H9 (cell line): ENCODE measurements around the gene SFXN5. TPM values are rescaled to one million over a fixed set of nuclear protein-coding genes. Genes with fewer than 3 reads are reported as not detected.

Source experiments
- DNase-seq: peaks from one replicate; pipeline ENCODE4 v3.0.0-alpha.2; 2017
- H2AFZ ChIP-seq: one replicate; pipeline ENCODE4 v1.6.1; 2013; ENCODE audit warnings: mild to moderate bottlenecking, low read length, control low read depth, moderate library complexity
- H2AK5ac ChIP-seq: 2 replicates; pipeline ENCODE4 v1.6.1; 2013; ENCODE audit warnings: low read length, control low read depth, mixed read lengths; ENCODE audit not compliant: insufficient read length
- H2BK120ac ChIP-seq: one replicate; pipeline ENCODE4 v1.6.1; 2013; ENCODE audit warnings: low read depth, mild to moderate bottlenecking, low read length, control low read depth, inconsistent platforms; ENCODE audit not compliant: poor library complexity, severe bottlenecking
- H2BK12ac ChIP-seq: 2 replicates; pipeline ENCODE4 v1.6.1; 2013; ENCODE audit warnings: low read length, control low read depth, mixed read lengths, low read depth; ENCODE audit not compliant: insufficient read length
- H2BK15ac ChIP-seq: 2 replicates; pipeline ENCODE4 v1.6.1; 2013; ENCODE audit warnings: low read depth, low read length, control low read depth
- H2BK20ac ChIP-seq: one replicate; pipeline ENCODE4 v1.6.1; 2013; ENCODE audit warnings: low read depth, mild to moderate bottlenecking, low read length, control low read depth, inconsistent platforms; ENCODE audit not compliant: poor library complexity, severe bottlenecking
- H2BK5ac ChIP-seq: 2 replicates; pipeline ENCODE4 v1.6.1; 2013; ENCODE audit warnings: low read length, control low read depth, mixed read lengths; ENCODE audit not compliant: insufficient read length
- H3K14ac ChIP-seq: 2 replicates; pipeline ENCODE4 v1.6.1; 2013; ENCODE audit warnings: low read length, control low read depth; ENCODE audit not compliant: insufficient read depth
- H3K18ac ChIP-seq: 2 replicates; pipeline ENCODE4 v1.6.1; 2013; ENCODE audit warnings: low read depth, mild to moderate bottlenecking, mixed read lengths, low read length, control low read depth; ENCODE audit not compliant: insufficient read length
- H3K23ac ChIP-seq: 2 replicates; pipeline ENCODE4 v1.6.1; 2013; ENCODE audit warnings: low read length, control low read depth, mixed read lengths, low read depth; ENCODE audit not compliant: insufficient read length
- H3K23me2 ChIP-seq: 2 replicates; pipeline ENCODE4 v1.6.1; 2013; ENCODE audit warnings: low read depth, mild to moderate bottlenecking, mixed read lengths, low read length, control low read depth; ENCODE audit not compliant: insufficient read length, poor library complexity, severe bottlenecking
- H3K27ac ChIP-seq: 2 replicates; pipeline ENCODE4 v1.5.1; 2013; ENCODE audit warnings: low read length, control low read depth, mixed read lengths, low read depth; ENCODE audit not compliant: insufficient read length
- H3K27me3 ChIP-seq: 2 replicates; pipeline ENCODE4 v1.6.1; 2013; ENCODE audit warnings: low read length, control low read depth, inconsistent platforms; ENCODE audit not compliant: insufficient read depth
- H3K4ac ChIP-seq: 2 replicates; pipeline ENCODE4 v1.6.1; 2013; ENCODE audit warnings: low read depth, mild to moderate bottlenecking, control low read depth, inconsistent platforms, low read length, moderate library complexity
- H3K4me1 ChIP-seq: 2 replicates; pipeline ENCODE4 v1.6.1; 2013; ENCODE audit warnings: low read length, control low read depth, inconsistent platforms; ENCODE audit not compliant: insufficient read depth
- H3K4me2 ChIP-seq: 2 replicates; pipeline ENCODE4 v1.6.1; 2013; ENCODE audit warnings: low read length, control low read depth, mixed read lengths; ENCODE audit not compliant: insufficient read length, insufficient read depth
- H3K56ac ChIP-seq: 2 replicates; pipeline ENCODE4 v1.6.1; 2013; ENCODE audit warnings: low read depth, mild to moderate bottlenecking, mixed read lengths, low read length, control low read depth; ENCODE audit not compliant: insufficient read length
- H3K79me1 ChIP-seq: 2 replicates; pipeline ENCODE4 v1.6.1; 2013; ENCODE audit warnings: low read depth, mild to moderate bottlenecking, moderate library complexity, low read length, control low read depth, inconsistent platforms; ENCODE audit not compliant: insufficient read depth, poor library complexity, severe bottlenecking
- H3K79me2 ChIP-seq: 2 replicates; pipeline ENCODE4 v1.6.1; 2013; ENCODE audit warnings: low read length, control low read depth, inconsistent platforms; ENCODE audit not compliant: insufficient read depth
- H3K9ac ChIP-seq: 2 replicates; pipeline ENCODE4 v1.6.1; 2013; ENCODE audit warnings: low read length, control low read depth, mixed read lengths; ENCODE audit not compliant: insufficient read length; ENCODE audit errors: extremely low read depth
- H3K9me3 ChIP-seq: one replicate; pipeline ENCODE4 v1.6.1; 2013; ENCODE audit warnings: low read depth, low read length, inconsistent platforms; ENCODE audit not compliant: control insufficient read depth
- H3T11ph ChIP-seq: one replicate; pipeline ENCODE4 v1.6.1; 2013; ENCODE audit warnings: mild to moderate bottlenecking, low read length, control low read depth, inconsistent platforms
- H4K20me1 ChIP-seq: one replicate; pipeline ENCODE4 v1.6.1; 2013; ENCODE audit not compliant: control insufficient read depth, insufficient read length, insufficient read depth
- H4K5ac ChIP-seq: 2 replicates; pipeline ENCODE4 v1.6.1; 2013; ENCODE audit warnings: low read depth, mild to moderate bottlenecking, mixed read lengths, low read length, control low read depth; ENCODE audit not compliant: insufficient read length
- H4K8ac ChIP-seq: replicated peaks from 2 replicates; pipeline ENCODE4 v1.6.1; 2013; ENCODE audit warnings: low read length, control low read depth, mixed read lengths, low read depth; ENCODE audit not compliant: insufficient read length
- H4K91ac ChIP-seq: 2 replicates; pipeline ENCODE4 v1.6.1; 2013; ENCODE audit warnings: low read depth, mild to moderate bottlenecking, moderate library complexity, mixed read lengths, low read length, control low read depth; ENCODE audit not compliant: insufficient read length
- H3K27ac Mint-ChIP-seq, 3 experiments: 2 replicates in 2 of 3; 3 replicates in 1 of 3; pipeline ENCODE4 v1.8.0; 2020 to 2021; ENCODE audit warnings: mixed read lengths in 3 of 3, mild to moderate bottlenecking in 1 of 3, moderate library complexity in 1 of 3
- H3K27me3 Mint-ChIP-seq: 2 replicates; pipeline ENCODE4 v1.8.0; 2021; ENCODE audit warnings: low read depth, mild to moderate bottlenecking, moderate library complexity, mixed read lengths
- H3K36me3 Mint-ChIP-seq, 3 experiments: 2 replicates in 2 of 3; 3 replicates in 1 of 3; pipeline ENCODE4 v1.8.0; 2020 to 2021; ENCODE audit warnings: low read depth in 3 of 3, mixed read lengths in 3 of 3; ENCODE audit not compliant: insufficient read depth in 1 of 3
- H3K4me1 Mint-ChIP-seq, 2 experiments: 2 replicates each; pipeline ENCODE4 v1.8.0; 2020; ENCODE audit warnings: mixed read lengths in 2 of 2
- H3K4me3 Mint-ChIP-seq, 2 experiments: 2 replicates in 1 of 2; 3 replicates in 1 of 2; pipeline ENCODE4 v1.8.0; 2020 to 2021; ENCODE audit warnings: mild to moderate bottlenecking in 2 of 2, mixed read lengths in 2 of 2, moderate library complexity in 1 of 2
- H3K9me3 Mint-ChIP-seq, 2 experiments: 2 replicates in 1 of 2; 3 replicates in 1 of 2; pipeline ENCODE4 v1.8.0; 2020; ENCODE audit warnings: mild to moderate bottlenecking in 2 of 2, mixed read lengths in 2 of 2, moderate library complexity in 1 of 2
- WGBS: extraction: QIAGEN DNeasy Blood & Tissue Kit; methylation state at CpG from one replicate; pipeline ENCODE4 v1.1.7; 2013; ENCODE audit warnings: missing lambda C conversion rate, low lambda C conversion rate, mixed read lengths; ENCODE audit not compliant: insufficient read length; ENCODE audit errors: extremely low coverage; 5-methylcytosine and 5-hydroxymethylcytosine counted together
- total RNA-seq: library from RNA; stranded (reverse); gene quantifications from 2 replicates; pipeline ENCODE4 v1.2.1, GENCODE V29; 2021
- TF ChIP-seq, protein P1 (sequence below): fragments of 200-600 bp; sonication (generic); conservative IDR thresholded peaks from 3 replicates; pipeline ENCODE4 v1.8.0; 2021; ENCODE audit warnings: antibody characterized with exemption, mild to moderate bottlenecking

SFXN5 gene
- total RNA-seq, 1 experiment from 2014 or later, result 30.9 TPM

DNA sequence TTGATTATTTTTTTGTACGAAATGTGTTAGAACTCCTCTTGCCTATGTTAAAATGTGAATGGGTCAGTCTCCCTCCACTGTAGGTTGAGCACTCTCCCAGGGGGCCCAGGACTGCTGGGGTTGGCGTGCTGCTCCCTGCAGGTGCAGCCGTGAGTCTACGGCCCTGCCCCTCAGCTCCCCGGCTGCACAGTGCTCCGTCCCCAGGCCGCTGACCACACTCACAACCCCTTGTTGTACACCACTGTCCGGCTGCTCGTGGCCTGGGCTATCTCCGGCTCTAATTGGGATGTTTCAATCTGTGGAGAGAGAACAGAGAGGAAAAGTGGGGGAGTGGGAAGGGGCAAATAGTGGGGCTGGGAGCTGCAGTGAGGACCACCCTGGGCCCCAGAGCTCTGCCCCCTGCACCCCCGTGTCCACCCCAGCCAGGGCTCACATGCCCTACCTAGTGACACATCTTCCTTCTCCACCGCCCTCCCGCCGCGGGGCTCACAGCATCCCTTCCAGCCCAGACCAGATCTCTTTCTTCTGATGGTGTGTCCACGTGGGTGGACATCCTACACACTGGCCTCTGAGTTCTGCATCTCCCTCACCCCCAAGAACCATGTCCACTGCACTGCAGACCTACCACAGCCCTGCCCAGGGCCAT lies 126.6 kb downstream of the SFXN5 start:
- Histone ChIP-seq H3K27me3 (no peaks in the 10 kb centered on the region), H2BK15ac (no peak overlapping the region)
- peaks cover 36 to 39% of the 10 kb centered on the region in 2 experiments for H3K4me1 Mint-ChIP-seq

More for the DNA sequence above, 126.6 kb downstream of the SFXN5 start:
- Histone ChIP-seq H4K20me1 (no peaks in the 10 kb centered on the region), H2BK5ac (no peak overlapping the region), H4K8ac (no peak overlapping the region), H3K4me1 (peaks cover 3% of the 10 kb centered on the region; the same call in 1 of the 2 replicates), H3K27ac (no peak overlapping the region), H3K23me2 (peaks cover 2% of the 10 kb centered on the region), H4K91ac (no peak overlapping the region), H3K4ac (no peak overlapping the region), H2BK120ac (no peak overlapping the region), H3K79me1 (no peaks in the 10 kb centered on the region), H3K79me2 (no peaks in the 10 kb centered on the region), H3K23ac (no peak overlapping the region), H2AFZ (no peak overlapping the region), H3K9me3 (no peaks in the 10 kb centered on the region), H2BK20ac (no peak overlapping the region), H3K4me2 (no peak overlapping the region), H3T11ph (no peak overlapping the region), H2BK12ac (no peak overlapping the region), H2AK5ac (no peak overlapping the region), H4K5ac (no peak overlapping the region), H3K9ac (no peak overlapping the region), H3K14ac (no peak overlapping the region; the same call in 1 of the 2 replicates), H3K56ac (no peak overlapping the region), H3K18ac (no peak overlapping the region)
- Mint-ChIP-seq H3K36me3 (peaks cover 5 to 22% (median 14%) of the 10 kb centered on the region in 3 experiments; a peak in 6 of 7 replicates), H3K4me3 (no peak overlapping the region), H3K27ac (no peak overlapping the region; a peak in 2 of 7 replicates), H3K9me3 (no peaks in the 10 kb centered on the region), H3K27me3 (peaks cover 25% of the 10 kb centered on the region)
- no CpG with 5 or more reads among the region's 16 CpGs for WGBS
- DNase-seq, result no peak
- TF ChIP-seq, protein P1, sequence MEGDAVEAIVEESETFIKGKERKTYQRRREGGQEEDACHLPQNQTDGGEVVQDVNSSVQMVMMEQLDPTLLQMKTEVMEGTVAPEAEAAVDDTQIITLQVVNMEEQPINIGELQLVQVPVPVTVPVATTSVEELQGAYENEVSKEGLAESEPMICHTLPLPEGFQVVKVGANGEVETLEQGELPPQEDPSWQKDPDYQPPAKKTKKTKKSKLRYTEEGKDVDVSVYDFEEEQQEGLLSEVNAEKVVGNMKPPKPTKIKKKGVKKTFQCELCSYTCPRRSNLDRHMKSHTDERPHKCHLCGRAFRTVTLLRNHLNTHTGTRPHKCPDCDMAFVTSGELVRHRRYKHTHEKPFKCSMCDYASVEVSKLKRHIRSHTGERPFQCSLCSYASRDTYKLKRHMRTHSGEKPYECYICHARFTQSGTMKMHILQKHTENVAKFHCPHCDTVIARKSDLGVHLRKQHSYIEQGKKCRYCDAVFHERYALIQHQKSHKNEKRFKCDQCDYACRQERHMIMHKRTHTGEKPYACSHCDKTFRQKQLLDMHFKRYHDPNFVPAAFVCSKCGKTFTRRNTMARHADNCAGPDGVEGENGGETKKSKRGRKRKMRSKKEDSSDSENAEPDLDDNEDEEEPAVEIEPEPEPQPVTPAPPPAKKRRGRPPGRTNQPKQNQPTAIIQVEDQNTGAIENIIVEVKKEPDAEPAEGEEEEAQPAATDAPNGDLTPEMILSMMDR, result no peak
